HG03571 (cell line): ENCODE results near the gene GAK.

ENCODE experiments used
- ATAC-seq: cut with Tn5 transposase; IDR thresholded peaks from one replicate; pipeline ENCODE4 v1.9.1; 2021; ENCODE audit not compliant: unreplicated experiment

The GAK gene

GRCh38 chr4:833156-833555 is 99.0 kb downstream of the GAK start:
- ATAC-seq, result no peak

DNA sequence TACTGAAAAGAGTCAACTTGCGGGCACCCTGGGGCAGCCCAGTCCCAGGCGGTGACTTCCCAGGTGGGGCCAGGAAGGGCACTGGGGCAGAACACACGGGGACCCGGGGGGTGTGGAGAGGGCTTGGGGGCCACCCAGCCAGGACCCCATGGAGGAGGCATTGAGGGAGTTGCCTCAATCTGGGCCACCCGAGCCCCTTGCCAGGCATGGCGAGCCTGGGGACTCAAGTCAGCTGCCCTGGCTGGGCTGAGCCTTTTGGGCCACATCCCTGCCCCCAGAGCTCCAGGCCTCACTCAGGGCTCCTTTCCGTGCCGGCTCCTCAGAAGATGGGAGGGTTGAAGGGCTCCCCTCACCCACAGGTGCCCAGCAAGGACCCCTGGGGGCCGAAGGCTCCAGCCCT is 99.6 kb downstream of the GAK start:
- no peak for ATAC-seq

GRCh38 chr4:832108-832507 is 100.0 kb downstream of the GAK start:
- ATAC-seq, result no peak

DNA sequence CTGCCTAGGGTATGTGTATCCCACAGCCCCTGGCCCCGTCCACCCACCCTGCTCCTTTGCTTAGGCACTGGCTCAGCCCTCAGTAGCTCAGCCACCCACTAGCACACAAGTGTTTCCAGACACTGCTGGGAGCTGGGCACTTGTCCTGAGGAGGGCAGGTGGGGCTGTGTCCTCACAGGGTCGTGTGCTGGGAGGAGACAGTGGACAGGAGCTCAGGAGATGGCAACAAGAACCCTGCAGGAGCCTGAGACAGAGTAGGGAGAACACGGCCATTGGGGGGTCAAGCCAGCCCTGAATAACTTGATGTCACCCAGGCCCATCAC is 100.7 kb downstream of the GAK start:
- no peak for ATAC-seq

GRCh38 chr4:830601-831482 is 101.3 kb downstream of the GAK start:
- no peak for ATAC-seq

DNA sequence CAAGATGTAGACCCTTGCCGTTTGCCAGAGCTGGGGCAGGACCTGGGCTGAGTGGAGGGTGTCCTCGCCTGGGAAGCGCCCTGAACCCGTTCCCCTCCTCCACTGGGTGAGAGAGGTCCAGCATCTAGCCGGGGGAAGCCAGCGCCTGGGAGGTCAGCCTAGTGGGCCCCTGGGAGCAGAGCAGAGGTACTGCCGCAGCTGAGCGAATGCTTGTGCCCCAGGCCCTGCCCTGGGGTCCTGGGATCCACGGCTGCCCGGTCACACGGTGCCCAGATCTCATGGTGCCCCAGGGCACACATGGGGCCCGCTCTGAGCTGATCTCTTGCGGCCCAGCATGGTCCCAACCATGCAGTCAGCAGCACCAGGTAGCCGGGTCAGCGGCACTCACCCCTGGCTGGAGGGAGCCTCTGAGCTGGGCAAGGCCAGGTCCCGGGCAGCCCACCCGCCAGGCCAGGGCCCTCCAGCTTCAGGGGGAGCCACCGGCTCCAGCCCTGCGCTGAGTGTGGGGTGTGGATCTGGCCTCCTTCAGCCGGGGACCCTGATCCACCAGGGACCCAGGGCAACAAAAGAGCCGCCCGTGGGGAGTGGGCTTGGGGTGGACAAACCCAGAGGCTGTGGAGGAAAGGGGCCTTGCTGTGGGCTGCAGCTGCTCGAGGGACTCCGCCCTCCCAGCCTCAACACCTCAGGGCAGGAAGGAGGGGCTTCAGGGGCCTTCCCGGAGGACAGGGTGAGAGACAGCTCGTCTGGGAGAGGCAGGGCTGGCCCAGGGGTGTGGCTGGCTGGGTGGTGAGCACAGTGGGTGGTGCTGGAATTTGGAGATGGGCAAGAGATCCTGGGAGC is 102.1 kb downstream of the GAK start:
- ATAC-seq, result no peak

DNA sequence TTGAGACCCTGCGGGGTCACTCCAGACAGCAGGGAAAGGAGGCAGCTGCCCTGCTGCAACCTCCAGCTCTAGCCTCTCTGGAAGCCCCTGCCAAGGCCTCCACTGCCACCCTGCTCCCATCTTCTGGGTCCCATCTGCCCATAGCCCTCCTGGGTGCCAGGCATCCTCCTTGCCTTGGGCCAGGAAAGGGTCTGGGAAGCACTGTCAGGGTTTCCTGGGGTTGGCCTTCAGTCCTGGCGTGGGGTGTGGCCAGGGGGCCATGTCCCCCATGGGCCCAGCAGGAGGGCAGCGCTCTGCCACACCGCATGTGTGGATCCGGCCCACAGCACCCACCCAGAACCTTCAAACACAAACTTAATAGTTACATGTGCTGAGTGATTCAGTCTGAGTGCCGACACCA is 102.8 kb downstream of the GAK start:
- no peak for ATAC-seq

DNA sequence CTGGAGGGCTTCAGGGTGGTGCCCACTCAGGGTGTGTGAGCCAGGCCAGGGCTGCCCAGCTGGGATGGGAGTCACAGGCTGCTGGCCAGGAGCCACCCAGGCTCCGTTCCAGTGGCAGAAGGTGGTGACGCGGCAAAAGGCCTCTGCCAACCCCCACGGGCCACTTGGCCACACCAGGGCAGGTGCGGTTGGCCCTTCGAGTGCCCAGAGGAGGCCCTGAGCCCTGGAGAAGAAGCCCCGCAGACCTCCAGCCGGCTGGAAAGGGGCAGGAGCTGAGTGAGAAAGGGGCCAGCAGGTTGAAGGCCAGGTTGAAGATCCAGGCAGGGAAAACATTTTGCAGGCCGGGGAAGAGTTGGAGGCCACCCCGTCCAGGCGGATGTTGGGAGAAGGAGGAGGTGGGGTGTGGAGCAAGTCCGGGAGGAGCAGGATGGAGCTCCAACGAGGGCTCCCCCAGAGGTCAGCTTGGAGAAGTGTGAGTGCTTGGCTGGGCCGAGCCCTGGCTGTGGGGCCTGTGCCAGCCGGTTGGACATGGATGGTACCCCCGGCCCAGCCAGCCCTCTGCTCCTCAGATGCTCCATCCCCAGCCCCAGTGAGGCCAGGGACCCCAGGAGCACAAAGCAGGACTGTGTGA is 103.4 kb downstream of the GAK start:
- no peak for ATAC-seq

- no peak for ATAC-seq
Observed at GRCh38 chr4:827209-828081, 104.7 kb downstream of the GAK start.

DNA sequence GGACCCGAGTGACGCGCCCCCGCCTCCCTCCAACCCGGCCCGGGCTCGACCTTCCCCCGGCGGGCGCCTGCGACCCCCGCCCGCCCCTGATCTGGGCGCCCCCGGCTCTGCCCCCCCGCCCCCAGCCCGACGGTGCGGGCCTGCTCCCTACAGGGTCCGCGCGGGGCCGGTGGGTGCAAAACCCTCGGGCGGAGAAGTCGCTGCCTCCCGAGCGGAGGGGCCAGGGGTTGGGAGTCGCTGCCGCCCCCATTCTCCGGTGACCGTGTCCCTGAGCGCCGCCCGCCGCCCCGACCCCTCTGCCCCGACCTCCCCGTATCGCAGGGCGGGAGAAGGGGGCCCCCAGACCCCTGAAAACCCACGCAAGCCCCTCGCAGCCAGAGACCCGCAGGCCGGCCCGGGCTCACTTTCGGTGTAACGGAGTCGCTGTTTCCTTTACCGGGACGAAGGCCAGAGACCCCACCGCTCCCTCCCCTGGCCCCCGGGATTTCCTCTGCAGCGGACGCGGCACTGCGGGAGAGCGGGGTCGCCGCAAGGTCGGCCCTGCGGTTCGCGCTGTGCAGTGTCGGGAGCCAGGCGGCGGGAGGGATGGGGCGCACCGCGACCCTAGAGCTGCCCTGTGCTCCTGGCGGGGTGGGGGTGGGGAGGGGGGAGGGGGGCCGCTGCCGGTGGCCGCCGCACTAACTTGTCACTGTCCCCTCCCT is 105.5 kb downstream of the GAK start:
- no peak for ATAC-seq

- no peak for ATAC-seq
Observed at GRCh38 chr4:825971-826330, 106.2 kb downstream of the GAK start, which contains the start of gene CPLX1. Gene CPLX1, minus strand, starts transcription at chr4:826129. Its CDS starts 1,607 bp downstream, at chr4:824522.

GRCh38 chr4:825063-825970 is 106.8 kb downstream of the GAK start:
- no peak for ATAC-seq

- no peak for ATAC-seq
Observed at GRCh38 chr4:824461-825062, 107.6 kb downstream of the GAK start.

- no peak for ATAC-seq
Observed at GRCh38 chr4:823761-824460, 108.2 kb downstream of the GAK start.

DNA sequence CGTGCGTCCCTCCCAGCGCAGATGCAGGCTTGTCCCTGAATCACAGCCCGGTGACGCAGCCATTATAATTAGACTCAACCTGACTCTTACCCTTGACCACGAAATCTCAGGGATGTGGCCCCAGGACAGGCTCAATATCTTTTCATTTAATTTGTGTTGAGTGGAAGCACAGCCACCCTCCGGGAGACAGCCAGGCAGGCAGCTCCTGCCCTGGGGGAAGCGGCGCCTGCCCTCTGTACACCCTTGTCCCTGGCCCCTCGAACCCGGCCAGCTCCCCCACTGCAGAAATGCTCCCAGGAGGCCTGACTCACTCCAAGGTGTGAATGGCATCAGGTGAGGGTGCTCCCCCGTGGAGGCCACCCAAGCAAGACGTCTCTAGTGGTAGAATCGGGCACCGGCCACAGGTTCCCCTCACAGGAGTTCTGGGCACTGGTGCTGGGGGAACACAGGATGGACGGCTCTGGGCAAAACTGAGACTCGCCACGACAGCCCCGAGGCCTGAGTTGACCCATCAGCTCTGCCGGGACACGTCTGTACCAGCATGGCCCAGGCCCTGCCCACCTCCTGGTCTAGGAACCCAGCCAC is 108.8 kb downstream of the GAK start:
- no peak for ATAC-seq

DNA sequence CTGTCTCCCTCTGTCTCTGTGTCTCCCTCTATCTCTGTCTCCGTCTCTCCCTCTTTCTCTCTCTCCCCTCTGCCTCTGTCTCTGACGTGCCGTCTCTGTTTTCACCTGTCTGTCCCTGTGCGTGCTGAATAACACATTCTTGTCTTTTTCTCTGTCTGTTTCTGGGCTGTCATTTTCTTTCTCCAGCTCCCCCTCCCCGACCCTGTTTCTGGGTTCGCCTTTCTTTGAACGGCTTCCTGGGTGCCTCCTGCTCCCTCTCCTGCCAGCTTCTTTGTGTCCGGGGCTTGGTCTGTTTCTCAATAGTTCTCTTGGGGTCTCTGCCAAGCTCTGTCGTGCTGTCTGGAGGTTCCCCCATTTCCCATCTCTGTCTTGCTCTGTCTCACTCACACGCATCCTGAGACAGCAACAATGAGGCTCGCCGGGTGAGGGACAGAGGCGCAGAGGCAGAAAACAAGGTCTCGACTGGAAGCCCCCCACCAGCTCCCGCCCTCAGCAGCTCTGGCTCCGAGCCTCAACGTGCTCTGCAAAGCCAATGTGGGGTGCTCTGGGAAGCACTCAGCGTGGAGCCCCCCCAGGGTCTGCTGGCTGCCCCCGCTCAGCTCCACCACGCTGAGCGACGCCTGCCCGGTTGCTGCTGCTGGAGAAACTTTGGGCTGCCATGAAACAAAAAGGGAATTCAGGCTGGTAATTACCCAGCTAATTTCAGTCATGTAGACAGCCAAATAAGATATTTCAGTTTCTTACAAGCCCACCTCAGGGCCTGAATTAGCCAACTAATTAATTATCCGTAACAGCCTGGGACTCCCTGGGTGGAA is 109.5 kb downstream of the GAK start:
- ATAC-seq, result no peak

- no peak for ATAC-seq
Observed at GRCh38 chr4:821631-822030, 110.5 kb downstream of the GAK start.
